T-cell (primary cell): ENCODE data around the gene PAX3. TPM values are rescaled to one million over a fixed set of nuclear protein-coding genes. Genes with fewer than 3 reads are reported as not detected.

Experiments
- ATAC-seq, 4 experiments: fragments of 200-7000 bp in 3 of 4; fragments of 150-1000 bp in 1 of 4; cut with Tn5 transposase; replicated peaks in 1 of 4; 1 replicate in 3 of 4; 2 replicates in 1 of 4; pipeline ENCODE4 v1.10.0; 2021; ENCODE audit warnings: moderate library complexity in 3 of 4, mild to moderate bottlenecking in 2 of 4, moderate number of reproducible peaks in 1 of 4
- CTCF ChIA-PET, 2 donors: fragments of 300-600 bp; sonication (Branson Sonifier 250); formaldehyde crosslinking; loops; one replicate each; lab custom pipeline; 2022; ENCODE audit warnings: antibody characterized with exemption in 2 of 2; lab: Charles Lee
- POLR2A ChIA-PET, 2 donors: fragments of 300-600 bp; sonication (Branson Sonifier 250); formaldehyde crosslinking; loops; one replicate each; lab custom pipeline; 2022; ENCODE audit warnings: antibody characterized with exemption in 2 of 2; lab: Charles Lee
- DNase-seq, 35 experiments: peaks; one replicate each; pipeline versions ENCODE4 v3.0.0 to v3.0.0-alpha.2; 2013 to 2023
- H3K27ac ChIP-seq: one replicate; pipeline ENCODE4 v1.5.1; 2013; ENCODE audit warnings: low read length
- H3K27me3 ChIP-seq, 2 experiments: replicated peaks in 1 of 2; 1 replicate in 1 of 2; 2 replicates in 1 of 2; pipeline versions ENCODE4 v1.6.1 to v1.7.0; 2013; ENCODE audit warnings: low read length in 1 of 2, mixed read lengths in 1 of 2; ENCODE audit not compliant: control insufficient read depth in 2 of 2, insufficient read depth in 2 of 2; ENCODE audit errors: extremely low read depth in 1 of 2
- H3K36me3 ChIP-seq, 2 donors: 1 replicate in 1 of 2; 2 replicates in 1 of 2; pipeline versions ENCODE4 v1.6.1 to v1.7.0; 2013; ENCODE audit warnings: low read length in 1 of 2; ENCODE audit not compliant: control insufficient read depth in 2 of 2, insufficient read depth in 1 of 2; ENCODE audit errors: extremely low read depth in 1 of 2
- H3K4me1 ChIP-seq, 2 experiments: 1 replicate in 1 of 2; 2 replicates in 1 of 2; pipeline versions ENCODE4 v1.6.1 to v1.7.0; 2013; ENCODE audit warnings: low read length in 2 of 2, mixed read lengths in 1 of 2; ENCODE audit not compliant: insufficient read depth in 2 of 2, control insufficient read depth in 1 of 2; ENCODE audit errors: extremely low read depth in 1 of 2
- H3K4me3 ChIP-seq, 2 donors: 1 replicate in 1 of 2; 2 replicates in 1 of 2; pipeline versions ENCODE4 v1.5.1 to v1.7.0; 2013; ENCODE audit warnings: mild to moderate bottlenecking in 2 of 2, low read length in 1 of 2, moderate library complexity in 1 of 2; ENCODE audit not compliant: control insufficient read depth in 1 of 2; ENCODE audit errors: extremely low read depth in 1 of 2
- H3K9me3 ChIP-seq: 2 replicates; pipeline ENCODE4 v1.7.0; 2013
- H3K27ac Mint-ChIP-seq, 2 donors: one replicate each; pipeline ENCODE4 v1.8.0; 2020 to 2021; ENCODE audit warnings: mild to moderate bottlenecking in 2 of 2, mixed read lengths in 2 of 2
- H3K27me3 Mint-ChIP-seq, 2 donors: one replicate each; pipeline ENCODE4 v1.8.0; 2021 to 2022; ENCODE audit warnings: mixed read lengths in 2 of 2
- H3K36me3 Mint-ChIP-seq: one replicate; pipeline ENCODE4 v1.8.0; 2021; ENCODE audit warnings: mixed read lengths
- H3K4me1 Mint-ChIP-seq, 3 donors: one replicate each; pipeline ENCODE4 v1.8.0; 2020 to 2022; ENCODE audit warnings: mixed read lengths in 3 of 3, mild to moderate bottlenecking in 1 of 3
- H3K4me3 Mint-ChIP-seq, 3 donors: one replicate each; pipeline ENCODE4 v1.8.0; 2020 to 2022; ENCODE audit warnings: mild to moderate bottlenecking in 3 of 3, mixed read lengths in 3 of 3, moderate library complexity in 3 of 3
- H3K9me3 Mint-ChIP-seq, 3 donors: one replicate each; pipeline ENCODE4 v1.8.0; 2020 to 2022; ENCODE audit warnings: mixed read lengths in 3 of 3
- WGBS: methylation state at CpG from one replicate; pipeline ENCODE4 v1.1.5; 2013; ENCODE audit warnings: missing lambda C conversion rate; ENCODE audit not compliant: insufficient coverage; 5-methylcytosine and 5-hydroxymethylcytosine counted together
- total RNA-seq, 35 experiments: library from RNA in 6 of 35; stranded (reverse) in 6 of 35; fragments of 120-200 nt in 1 of 35; gene quantifications; one replicate each; pipeline versions ENCODE4 v1.2.1 to v1.2.4 and lab custom pipeline; 2013 to 2026

PAX3 gene
- total RNA-seq, 5 donors from 2014 or later (not counting 1 experiment from before 2014, with no cell fraction given) = not detected

DNA sequence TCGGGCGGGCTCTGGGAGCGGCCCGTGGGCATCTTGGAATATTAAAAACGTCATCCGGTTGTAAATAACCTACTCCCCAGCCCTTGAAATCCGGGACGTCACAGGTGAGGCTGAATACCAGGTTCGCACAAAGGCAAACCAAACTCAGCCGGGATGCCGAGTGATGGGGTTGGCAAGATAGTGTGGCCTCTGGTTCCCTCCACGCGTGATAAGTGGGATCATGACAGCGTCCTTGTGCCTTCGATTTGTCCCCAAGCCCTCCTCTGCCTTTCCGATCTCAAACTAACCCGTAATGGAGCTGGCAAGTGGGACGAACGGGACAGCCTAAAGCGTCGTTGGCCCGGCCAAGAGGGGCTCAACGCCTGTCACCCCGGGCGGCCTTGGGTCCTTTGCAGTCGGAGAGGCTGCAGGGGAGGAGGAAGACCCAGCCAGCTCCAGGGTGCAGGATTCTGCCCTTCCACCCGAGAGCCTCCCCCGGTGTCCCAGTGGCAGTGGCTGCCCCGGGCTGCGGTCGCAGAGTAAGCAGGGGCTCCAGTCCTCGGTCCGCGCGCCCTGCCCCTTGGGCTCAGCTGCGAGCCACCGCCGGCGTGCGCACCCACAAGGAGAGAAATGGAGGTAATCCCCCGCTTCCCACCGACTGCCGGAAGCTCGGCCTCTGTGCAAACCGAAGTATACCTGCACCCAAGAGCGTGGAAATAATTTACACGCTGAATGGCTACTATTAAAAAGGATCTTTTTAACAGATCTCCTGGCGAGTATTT is 13.4 kb upstream of the PAX3 start:
- H3K4me1 Mint-ChIP-seq = peaks cover 6 to 10% (median 7%) of the 10 kb centered on the region in 3 donors
- H3K36me3 Mint-ChIP-seq = peaks cover 4% of the 10 kb centered on the region

DNA sequence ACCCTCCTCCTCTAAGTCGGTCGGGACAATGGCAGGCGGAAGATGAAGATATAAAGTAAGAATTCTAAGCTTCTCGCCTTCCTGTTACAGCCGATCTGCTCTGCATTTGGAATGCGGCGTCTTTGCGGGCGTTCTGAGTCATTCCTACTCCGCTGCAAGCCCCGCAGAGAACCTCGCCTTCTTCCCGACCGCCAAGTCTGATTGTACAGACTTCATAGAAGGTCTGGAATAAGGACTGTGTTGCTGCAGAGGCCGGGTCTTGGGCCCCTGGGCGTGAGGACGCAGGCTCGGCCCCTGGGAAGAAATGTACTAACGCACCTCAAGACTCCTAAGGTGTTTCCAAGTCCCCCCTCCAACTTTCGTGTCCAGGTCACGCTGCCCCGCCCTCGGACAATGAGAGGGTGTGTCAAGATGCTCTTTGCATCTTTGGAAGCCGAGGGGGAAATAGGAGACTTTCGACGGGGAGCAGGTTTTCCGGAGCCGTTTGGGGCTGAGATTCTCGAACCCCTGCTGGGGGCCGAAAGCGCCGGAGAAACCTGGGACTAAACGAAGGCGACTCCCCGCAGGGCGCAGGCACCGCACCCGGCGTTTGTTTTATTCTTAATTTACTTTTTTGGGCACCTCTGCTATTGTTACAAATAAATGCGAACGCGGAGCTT is 12.7 kb upstream of the PAX3 start:
- Histone ChIP-seq H3K9me3 (peaks cover 2% of the 10 kb centered on the region), H3K4me3 (no peak overlapping the region), H3K27ac (no peak overlapping the region), H3K27me3 (peaks cover 32 to 54% of the 10 kb centered on the region in 2 experiments), H3K4me1 (peaks cover 0 to 23% of the 10 kb centered on the region in 2 experiments), H3K36me3 (no peaks in the 10 kb centered on the region)
- ATAC-seq (no peak), DNase-seq (no peak)
- ChIA-PET CTCF (interaction anchor here in 1 of 2 donors (0.8 kb wide), 1 partner anchor 250 kb away, joined by 3 read pairs; no protein-coding TSS in a partner anchor), POLR2A (no interaction called here)
- Mint-ChIP-seq H3K9me3 (no peaks in the 10 kb centered on the region), H3K4me3 (no peak overlapping the region), H3K4me1 (peaks cover 6 to 13% (median 11%) of the 10 kb centered on the region in 3 donors), H3K36me3 (peaks cover 4% of the 10 kb centered on the region), H3K27me3 (peaks cover 82 to 92% of the 10 kb centered on the region in 2 donors), H3K27ac (no peak overlapping the region)
- 17% methylated on average over 35 of the region's 42 CpGs for WGBS

More for the DNA sequence above, 13.4 kb upstream of the PAX3 start:
- no peak for DNase-seq
- Histone ChIP-seq H3K4me3 (no peak overlapping the region), H3K27me3 (peaks cover 28 to 47% of the 10 kb centered on the region in 2 experiments), H3K9me3 (peaks cover 2% of the 10 kb centered on the region), H3K36me3 (no peaks in the 10 kb centered on the region), H3K4me1 (peaks cover 0 to 15% of the 10 kb centered on the region in 2 experiments), H3K27ac (no peak overlapping the region)
- peak overlapping the region in 1 of 3 donors; percentile 3 for H3K4me3 Mint-ChIP-seq
- WGBS = 13% methylated on average over 40 of the region's 48 CpGs
- no peak overlapping the region for H3K27ac Mint-ChIP-seq
- H3K9me3 Mint-ChIP-seq = no peaks in the 10 kb centered on the region
- CTCF ChIA-PET = interaction anchor here in 1 of 2 donors (0.8 kb wide), 1 partner anchor 249 kb away, joined by 3 read pairs; no protein-coding TSS in a partner anchor
- POLR2A ChIA-PET = no interaction called here
- ATAC-seq = no peak
- peaks cover 82 to 91% of the 10 kb centered on the region in 2 donors for H3K27me3 Mint-ChIP-seq

DNA sequence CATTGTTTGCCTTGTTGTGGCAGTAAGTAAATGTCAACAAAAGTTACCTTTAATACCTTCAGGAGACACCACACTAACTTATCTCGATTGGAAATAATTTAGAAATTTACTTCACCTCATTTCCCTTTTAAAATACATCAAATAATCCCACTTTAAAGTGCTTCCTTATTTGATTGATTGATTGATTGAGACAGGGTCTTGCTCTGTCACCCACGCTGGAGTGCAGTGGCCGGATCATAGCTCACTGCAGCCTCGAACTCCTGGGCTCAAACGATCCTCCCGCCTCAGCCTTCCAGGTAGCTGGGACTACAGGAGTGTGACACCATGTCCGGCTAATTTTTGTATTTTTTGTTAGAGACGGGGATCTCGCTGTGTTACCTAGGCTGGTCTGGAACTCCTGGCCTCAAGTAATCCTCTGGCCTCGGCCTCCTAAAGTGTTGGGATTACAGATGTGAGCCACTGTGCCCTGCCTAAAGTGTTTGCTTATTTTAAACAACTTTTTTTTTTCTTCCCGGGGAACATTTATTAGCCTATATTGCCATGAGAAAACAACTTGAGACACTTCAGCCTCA is 12.0 kb upstream of the PAX3 start:
- H3K27me3 Mint-ChIP-seq = peaks cover 81 to 93% of the 10 kb centered on the region in 2 donors
- ATAC-seq = no peak
- Histone ChIP-seq H3K4me3 (no peak overlapping the region), H3K9me3 (peaks cover 2% of the 10 kb centered on the region), H3K36me3 (no peaks in the 10 kb centered on the region), H3K4me1 (peaks cover 0 to 29% of the 10 kb centered on the region in 2 experiments), H3K27me3 (peaks cover 32 to 60% of the 10 kb centered on the region in 2 experiments), H3K27ac (no peak overlapping the region)
- CTCF ChIA-PET = no interaction called here
- no peaks in the 10 kb centered on the region for H3K9me3 Mint-ChIP-seq
- H3K4me3 Mint-ChIP-seq = no peak overlapping the region
- H3K27ac Mint-ChIP-seq = no peak overlapping the region
- no peak for DNase-seq
- peaks cover 9 to 19% (median 15%) of the 10 kb centered on the region in 3 donors for H3K4me1 Mint-ChIP-seq
- H3K36me3 Mint-ChIP-seq = peaks cover 4% of the 10 kb centered on the region
- POLR2A ChIA-PET = no interaction called here
- WGBS = 9% methylated on average over 8 of the region's 11 CpGs

DNA sequence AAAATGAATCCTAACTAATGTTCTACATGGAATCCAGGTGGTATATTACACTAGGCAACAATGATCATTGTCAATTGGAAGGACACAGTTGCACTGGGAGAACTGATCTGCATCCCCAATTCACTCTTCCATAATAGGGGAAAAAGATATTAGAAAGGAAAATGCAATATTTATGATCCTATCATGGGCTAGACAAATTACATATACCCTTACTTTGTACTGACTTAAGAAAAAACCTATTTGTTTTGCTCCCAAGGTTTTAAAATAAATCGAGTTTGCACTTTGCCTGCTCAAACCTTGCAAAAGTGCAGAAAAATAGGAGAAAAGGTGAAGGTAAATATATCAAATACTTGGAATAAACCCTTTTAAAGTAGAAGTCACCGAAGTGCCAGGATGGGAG is 11.0 kb upstream of the PAX3 start:
- CTCF ChIA-PET = no interaction called here
- Mint-ChIP-seq H3K36me3 (peaks cover 4% of the 10 kb centered on the region), H3K27me3 (peaks cover 81 to 94% of the 10 kb centered on the region in 2 donors), H3K9me3 (no peaks in the 10 kb centered on the region), H3K4me3 (no peak overlapping the region), H3K27ac (no peak overlapping the region), H3K4me1 (peaks cover 18 to 29% (median 25%) of the 10 kb centered on the region in 3 donors)
- Histone ChIP-seq H3K27ac (no peak overlapping the region), H3K36me3 (no peaks in the 10 kb centered on the region), H3K4me3 (no peak overlapping the region), H3K9me3 (peaks cover 2% of the 10 kb centered on the region), H3K27me3 (peaks cover 32 to 71% of the 10 kb centered on the region in 2 experiments), H3K4me1 (peaks cover 0 to 38% of the 10 kb centered on the region in 2 experiments)
- WGBS = no CpG with 5 or more reads among the region's 2 CpGs
- DNase-seq = no peak
- POLR2A ChIA-PET = no interaction called here
- ATAC-seq = no peak

GRCh38 chr2:222309361-222309760 is 10.6 kb upstream of the PAX3 start:
- no peak for DNase-seq

More at GRCh38 chr2:222309361-222309760, 10.6 kb upstream of the PAX3 start:
- Histone ChIP-seq H3K4me3 (no peak overlapping the region), H3K27me3 (peaks cover 32 to 74% of the 10 kb centered on the region in 2 experiments), H3K36me3 (no peaks in the 10 kb centered on the region), H3K27ac (no peak overlapping the region), H3K4me1 (peaks cover 0 to 41% of the 10 kb centered on the region in 2 experiments), H3K9me3 (peaks cover 2% of the 10 kb centered on the region)
- no peak overlapping the region for H3K27ac Mint-ChIP-seq
- ChIA-PET POLR2A (no interaction called here), CTCF (no interaction called here)
- peaks cover 4% of the 10 kb centered on the region for H3K36me3 Mint-ChIP-seq
- WGBS = 0% methylated on average over 1 of the region's 1 CpG
- no peak for ATAC-seq
- H3K27me3 Mint-ChIP-seq = peaks cover 80 to 95% of the 10 kb centered on the region in 2 donors
- no peak overlapping the region for H3K4me3 Mint-ChIP-seq
- H3K4me1 Mint-ChIP-seq = peaks cover 22 to 32% (median 29%) of the 10 kb centered on the region in 3 donors
- H3K9me3 Mint-ChIP-seq = no peaks in the 10 kb centered on the region
